Measurements from ENCODE around the gene UBR1.

DNA sequence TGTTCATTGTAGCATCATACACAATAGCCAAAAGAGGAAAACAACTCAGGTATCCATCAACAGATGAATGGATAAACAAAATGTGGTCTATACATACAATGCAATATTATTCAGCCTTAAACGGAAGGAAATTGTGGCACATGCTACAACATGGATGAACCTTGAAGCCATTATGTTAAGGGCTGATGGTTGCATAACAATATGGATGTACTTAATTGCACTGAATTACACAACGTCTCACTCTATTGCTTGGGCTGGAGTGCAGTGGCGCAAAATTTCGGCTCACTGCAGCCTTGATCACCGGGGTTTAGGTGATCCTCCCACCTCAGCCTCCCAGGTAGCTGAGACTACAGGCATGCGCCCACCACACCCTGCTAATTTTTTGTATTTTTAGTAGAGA lies 20.5 kb upstream of the UBR1 start:
- TF ChIP-seq, protein P1, sequence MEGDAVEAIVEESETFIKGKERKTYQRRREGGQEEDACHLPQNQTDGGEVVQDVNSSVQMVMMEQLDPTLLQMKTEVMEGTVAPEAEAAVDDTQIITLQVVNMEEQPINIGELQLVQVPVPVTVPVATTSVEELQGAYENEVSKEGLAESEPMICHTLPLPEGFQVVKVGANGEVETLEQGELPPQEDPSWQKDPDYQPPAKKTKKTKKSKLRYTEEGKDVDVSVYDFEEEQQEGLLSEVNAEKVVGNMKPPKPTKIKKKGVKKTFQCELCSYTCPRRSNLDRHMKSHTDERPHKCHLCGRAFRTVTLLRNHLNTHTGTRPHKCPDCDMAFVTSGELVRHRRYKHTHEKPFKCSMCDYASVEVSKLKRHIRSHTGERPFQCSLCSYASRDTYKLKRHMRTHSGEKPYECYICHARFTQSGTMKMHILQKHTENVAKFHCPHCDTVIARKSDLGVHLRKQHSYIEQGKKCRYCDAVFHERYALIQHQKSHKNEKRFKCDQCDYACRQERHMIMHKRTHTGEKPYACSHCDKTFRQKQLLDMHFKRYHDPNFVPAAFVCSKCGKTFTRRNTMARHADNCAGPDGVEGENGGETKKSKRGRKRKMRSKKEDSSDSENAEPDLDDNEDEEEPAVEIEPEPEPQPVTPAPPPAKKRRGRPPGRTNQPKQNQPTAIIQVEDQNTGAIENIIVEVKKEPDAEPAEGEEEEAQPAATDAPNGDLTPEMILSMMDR (optimal IDR thresholded peaks at IDR 0.05 in 1 of 3, IDR thresholded peaks at IDR 0.05 in 1 of 3, conservative IDR thresholded peaks at IDR 0.05 in 1 of 3; ENCODE audit: extremely low read depth in 1 of 3, insufficient read depth in 2 of 3, low read length in 3 of 3) = no peak
- no peak for TF ChIP-seq EZH2 (IDR thresholded peaks at IDR 0.05; ENCODE audit: low read length)

Data from keratinocyte (primary cell).